GM19023 (cell line): Measurements from ENCODE around the gene PKP3.
"Not testable (repeated sequence)": the region's sequence is repeated elsewhere in the genome, so short reads cannot be mapped to it uniquely, and the experiment has no call there.

ENCODE experiments used
- ATAC-seq: cut with Tn5 transposase; IDR thresholded peaks from one replicate; pipeline ENCODE4 v1.9.1; 2021; ENCODE audit warnings: mild to moderate bottlenecking, moderate library complexity; ENCODE audit not compliant: unreplicated experiment

The PKP3 gene

GRCh38 chr11:408154-409007 lies 14.4 kb downstream of the PKP3 start:
- no peak for ATAC-seq

- no peak for ATAC-seq
Measured at GRCh38 chr11:409008-409599, 15.1 kb downstream of the PKP3 start.

DNA sequence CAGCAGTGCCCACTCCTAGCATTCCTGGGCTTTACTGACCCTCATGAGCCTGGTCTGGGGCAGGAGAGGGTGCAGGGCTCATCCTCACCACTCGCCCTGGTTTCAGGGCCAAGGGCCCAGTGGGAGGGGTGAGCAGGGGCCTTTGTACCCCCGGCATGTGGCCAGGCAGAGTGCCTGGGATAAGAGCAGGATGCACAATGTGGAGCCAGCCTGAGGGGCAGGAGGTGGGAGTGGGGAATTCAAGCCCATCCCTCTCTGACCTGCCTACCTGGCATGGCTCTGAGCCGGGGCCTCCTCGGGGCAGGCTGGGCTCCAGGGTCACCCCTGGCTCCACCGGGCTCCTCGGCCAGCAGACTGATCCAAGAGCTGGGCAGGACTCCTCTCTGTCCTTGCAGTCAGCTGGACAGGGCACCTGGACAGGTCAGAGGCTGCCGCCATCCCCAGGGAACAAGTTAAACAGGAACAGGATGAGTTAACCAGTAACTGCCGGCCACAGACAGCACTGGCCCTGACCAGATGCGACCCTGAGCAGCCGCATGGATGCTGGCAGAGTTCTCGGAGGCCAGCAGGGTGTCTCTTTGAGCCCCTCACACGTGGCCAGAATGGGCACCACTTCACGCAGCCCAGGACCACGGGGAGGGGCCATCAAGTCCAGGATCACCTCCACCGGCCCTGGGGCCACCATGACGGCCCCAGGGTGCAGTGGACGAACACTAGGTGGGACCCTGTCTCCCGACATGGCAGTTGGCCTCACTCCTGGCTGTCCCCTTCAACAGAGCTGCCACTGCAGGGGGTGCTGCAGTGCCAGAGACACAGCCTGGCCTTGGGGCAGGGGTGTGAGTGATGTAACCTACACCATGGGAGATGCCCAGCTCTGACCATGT lies 15.8 kb downstream of the PKP3 start:
- ATAC-seq = no peak

- not testable (repeated sequence) for ATAC-seq
Measured at GRCh38 chr11:410711-411110, 16.7 kb downstream of the PKP3 start.

GRCh38 chr11:411520-411919 lies 17.5 kb downstream of the PKP3 start:
- ATAC-seq = not testable (repeated sequence)

DNA sequence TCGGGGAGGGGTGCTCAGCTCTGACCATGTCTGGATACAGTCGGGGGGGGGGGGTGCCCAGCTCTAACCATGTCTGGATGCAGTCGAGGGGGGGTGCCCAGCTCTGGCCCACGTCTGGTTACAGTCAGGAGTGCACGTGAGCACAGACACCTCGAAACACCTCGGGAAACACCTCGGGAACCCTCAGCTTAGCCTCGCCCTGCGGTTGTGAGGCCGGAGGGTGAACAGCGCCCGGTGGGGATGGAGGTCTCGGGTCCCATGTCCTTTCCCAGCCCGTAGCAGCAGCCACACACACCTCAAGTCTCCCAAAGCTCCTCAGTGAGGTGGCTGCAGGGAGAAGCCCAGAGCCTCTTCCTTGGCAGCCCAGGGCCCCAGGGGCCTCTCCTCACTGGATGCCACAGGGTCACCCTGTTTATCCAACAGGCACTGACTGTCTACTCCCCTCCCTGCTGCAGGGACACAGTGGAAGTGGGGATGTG lies 18.7 kb downstream of the PKP3 start:
- no peak for ATAC-seq

DNA sequence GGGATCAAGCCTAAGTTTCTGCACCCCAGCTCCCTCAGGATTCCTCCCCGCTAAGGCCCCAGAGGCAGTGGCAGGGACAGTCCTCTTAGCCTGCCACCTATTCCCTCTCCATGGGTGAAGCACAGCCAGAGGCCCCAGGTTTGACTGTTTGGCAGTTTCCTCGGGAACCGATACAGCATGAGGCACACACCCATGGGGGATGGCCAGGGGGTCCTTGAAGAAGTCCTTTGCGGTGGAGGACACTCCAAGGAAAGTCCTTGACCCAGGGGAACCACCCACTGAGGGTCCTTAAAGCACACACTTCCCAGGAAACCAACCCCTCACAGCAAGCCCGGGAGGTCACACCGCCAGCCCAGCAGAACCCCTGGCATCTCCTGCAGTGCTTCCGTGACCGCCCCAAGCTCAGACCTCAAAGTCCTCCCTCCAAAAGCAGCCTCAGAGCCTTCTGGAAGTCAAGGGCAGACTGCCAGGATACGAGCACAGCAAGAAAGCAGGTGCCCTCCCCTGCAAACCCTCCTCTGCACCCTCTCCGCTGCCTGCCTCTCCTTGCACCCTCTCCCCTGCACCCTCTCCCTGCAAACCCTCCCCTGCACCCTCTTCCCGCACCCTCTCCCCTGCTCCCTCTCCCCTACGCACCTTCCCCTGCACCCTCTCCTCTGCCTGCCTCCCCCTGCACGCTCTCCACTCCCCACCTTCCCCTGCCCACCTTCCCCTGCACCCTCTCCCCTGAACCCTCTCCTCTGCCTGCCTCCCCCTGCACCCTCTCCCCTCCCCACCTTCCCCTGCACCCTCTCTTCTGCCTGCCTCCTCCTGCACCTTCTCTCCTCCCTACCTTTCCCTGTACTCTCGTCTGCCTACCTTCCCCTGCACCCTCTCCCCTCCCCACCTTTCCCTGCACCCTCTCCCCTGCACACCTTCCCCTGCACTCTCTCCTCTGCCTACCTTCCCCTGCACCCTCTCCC lies 19.4 kb downstream of the PKP3 start:
- ATAC-seq = no peak

- no peak for ATAC-seq
Measured at GRCh38 chr11:414318-414857, 20.4 kb downstream of the PKP3 start.

GRCh38 chr11:415640-416041 lies 21.6 kb downstream of the PKP3 start:
- ATAC-seq = no peak

DNA sequence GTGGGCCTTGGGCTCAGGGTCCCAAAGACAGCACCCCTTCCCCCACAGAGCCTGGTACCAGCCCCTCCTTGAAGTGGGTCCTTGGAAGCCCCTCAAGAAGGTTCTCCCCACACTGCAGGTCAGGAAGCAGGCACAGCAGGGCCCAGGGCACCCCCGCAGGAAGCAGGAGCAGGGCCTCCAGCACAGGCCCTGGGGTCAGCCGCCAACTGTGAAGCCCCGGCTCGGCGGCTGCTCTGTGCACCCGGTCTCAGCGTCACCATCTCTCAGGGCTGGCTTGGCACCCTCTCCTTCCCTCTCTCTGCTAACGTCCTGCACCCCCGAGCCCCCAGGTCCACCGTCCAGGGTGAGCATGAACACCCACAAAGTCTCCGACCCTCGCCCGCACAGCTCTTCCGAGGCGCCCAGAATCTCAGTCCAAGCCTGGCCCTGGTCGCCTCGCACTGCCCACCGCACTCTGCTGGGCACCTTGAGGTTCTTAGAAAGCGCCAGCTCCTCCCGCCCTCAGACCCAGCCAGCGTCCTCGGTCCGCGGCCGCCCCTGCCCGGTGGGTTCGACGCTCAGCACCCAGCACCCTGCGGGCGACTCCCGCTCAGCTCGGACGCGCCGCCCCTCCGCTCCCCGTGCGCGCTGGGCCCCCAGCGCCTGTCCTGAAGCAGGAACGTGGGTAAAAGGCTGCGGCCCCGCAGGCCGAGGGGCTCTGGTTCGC lies 22.2 kb downstream of the PKP3 start:
- no peak for ATAC-seq

DNA sequence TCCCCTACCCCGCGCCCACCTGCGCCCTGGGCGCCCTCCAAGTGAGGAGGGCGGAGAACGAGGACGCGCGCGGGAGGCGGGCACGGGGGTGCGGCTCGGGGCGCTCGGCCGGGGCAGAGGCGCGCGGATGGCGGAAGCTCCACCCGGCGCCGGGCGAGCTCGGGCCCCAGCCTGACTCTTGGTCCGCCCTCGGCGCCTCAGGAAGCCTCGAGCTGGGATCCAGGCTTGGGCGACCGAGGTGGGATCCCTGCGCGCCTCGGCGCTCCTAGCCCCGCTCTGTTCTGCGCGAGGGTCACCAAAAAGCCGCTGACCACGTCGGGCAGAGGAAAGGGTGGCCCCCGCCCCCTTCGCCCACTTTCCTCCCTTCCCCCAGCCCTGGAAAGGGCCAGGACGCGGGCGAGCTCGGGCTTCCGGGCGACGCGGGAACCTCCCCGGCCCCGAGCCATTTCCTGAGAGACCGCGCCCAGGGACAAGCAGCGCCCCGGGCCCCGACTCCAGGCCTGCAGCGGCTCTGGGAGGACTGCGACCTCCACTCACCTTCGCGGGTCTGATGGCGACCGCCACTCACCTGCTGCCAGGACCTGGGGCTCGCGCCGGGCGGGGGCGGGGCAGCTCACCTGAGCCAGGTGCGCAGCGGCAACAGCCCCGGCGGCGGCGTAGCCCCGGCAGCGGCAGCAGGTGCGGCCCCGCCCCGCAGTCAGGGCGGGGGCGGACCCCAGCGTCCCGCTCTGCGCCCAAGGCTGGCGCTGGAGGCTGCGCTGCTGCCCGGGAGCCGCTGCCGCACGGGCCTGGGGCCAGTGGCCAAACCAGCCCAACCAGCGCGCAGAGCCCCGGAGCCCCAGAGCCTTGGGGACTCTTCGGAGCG lies 23.0 kb downstream of the PKP3 start:
- no peak for ATAC-seq

DNA sequence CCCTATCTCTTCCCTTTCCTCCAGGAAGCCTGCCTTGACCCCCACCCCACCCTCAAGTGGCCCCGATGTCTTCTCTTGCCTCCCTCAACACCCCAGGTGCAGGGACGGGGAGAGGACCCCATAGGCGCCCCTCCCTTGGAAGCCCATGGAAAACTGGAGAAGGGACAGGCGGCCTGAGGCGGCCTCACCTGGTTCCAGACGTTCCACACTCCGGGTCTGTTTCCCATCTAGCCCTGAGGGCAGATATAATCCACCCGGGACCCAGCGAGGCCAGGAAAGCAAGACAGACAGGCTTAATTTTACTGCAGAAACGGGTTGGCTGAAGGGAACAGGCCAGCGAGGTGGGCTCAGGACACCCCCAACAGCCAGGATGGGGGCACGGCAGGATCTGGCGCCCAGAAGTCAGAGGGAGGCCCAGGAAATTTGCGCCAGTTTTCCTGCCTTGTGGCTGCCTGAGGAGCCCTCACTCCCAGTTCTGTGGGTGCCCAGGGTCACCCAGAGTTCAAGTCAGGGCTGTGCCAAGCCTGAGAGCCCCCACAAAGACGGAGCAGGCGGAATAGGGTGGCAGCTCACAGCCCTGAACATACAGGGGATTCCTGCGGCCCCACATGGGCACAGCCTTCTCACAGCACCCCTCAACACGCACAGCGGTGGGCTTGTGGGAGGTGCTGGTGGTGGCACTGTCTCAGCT lies 23.8 kb downstream of the PKP3 start:
- ATAC-seq = no peak

DNA sequence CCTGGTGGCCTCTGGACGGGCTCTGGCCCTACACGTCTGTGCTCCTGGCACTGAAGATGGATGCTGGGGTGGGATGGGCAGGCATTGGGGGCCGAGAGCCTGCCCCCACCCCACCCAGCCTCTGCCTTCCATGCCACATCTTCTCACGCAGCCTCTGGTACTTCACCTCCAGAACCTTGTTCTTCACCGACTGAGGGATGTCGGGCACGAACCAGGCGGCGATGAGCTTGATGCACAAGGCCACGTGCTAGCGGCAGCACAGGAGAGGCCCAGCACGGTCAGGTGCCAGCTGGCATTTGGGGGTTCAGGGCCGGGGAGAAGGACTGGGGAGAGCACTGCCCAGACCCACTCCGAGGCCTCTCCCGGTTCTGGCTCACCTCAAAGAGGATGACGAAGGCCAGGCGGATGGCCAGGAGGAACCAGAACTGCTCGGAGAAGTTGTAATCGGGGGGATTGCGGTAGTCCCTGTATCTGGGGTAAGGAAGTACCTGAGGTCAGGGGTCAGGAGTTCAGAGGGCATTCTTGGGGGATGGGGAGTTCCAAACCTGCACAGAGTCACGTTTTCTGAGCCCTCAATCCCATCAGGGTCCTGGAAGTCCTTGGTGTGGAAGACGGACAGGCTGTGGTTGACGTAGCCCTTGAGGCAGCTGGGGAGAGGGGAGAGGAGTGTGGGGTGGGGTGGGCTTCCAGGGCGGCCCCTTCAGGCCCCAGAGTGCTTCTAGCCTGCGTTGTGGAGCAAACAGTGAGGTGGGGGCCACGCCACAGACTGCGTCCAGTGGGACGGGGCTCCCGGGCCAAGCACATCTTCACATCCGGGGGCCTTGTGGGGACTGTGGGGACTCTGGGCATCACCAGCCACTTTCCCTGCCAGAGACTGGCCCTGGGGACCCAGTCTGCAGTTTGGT lies 24.6 kb downstream of the PKP3 start:
- ATAC-seq = no peak

DNA sequence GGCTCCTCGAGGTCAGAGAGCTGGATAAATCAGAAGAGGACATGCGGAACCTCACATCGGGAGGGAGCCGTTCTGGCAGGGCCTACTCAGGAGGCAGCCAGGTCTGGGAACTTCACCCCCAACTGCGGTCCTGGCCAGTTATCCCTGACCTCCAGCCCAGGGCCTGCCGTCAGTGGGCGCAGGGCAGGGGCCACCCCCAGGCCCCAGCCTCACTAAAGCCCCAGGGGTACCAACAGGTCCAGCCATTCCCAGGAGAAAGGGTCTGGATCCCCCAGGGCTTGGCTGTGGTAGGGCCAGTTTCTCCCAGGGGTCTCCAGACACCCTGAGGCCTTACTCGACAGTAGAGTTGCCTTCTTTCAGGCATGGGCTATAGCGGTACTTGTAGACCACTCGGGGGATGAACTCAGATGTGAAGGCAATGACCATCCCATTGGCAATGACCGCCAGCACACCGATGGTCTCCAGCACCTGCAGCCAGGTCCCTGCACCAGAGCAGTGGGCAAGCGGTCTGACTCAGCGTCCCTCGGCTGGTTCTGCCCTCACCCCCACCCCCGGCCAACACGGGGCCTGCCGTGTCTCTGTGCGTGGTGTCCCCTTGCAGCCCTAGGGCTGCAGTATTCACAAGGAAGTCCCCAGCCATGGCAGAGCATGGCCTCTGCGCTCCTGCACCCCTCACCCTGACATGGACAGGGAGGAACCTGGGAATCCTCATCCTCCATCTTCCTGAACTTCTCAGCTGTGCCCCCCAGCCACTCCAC lies 25.4 kb downstream of the PKP3 start:
- no peak for ATAC-seq

DNA sequence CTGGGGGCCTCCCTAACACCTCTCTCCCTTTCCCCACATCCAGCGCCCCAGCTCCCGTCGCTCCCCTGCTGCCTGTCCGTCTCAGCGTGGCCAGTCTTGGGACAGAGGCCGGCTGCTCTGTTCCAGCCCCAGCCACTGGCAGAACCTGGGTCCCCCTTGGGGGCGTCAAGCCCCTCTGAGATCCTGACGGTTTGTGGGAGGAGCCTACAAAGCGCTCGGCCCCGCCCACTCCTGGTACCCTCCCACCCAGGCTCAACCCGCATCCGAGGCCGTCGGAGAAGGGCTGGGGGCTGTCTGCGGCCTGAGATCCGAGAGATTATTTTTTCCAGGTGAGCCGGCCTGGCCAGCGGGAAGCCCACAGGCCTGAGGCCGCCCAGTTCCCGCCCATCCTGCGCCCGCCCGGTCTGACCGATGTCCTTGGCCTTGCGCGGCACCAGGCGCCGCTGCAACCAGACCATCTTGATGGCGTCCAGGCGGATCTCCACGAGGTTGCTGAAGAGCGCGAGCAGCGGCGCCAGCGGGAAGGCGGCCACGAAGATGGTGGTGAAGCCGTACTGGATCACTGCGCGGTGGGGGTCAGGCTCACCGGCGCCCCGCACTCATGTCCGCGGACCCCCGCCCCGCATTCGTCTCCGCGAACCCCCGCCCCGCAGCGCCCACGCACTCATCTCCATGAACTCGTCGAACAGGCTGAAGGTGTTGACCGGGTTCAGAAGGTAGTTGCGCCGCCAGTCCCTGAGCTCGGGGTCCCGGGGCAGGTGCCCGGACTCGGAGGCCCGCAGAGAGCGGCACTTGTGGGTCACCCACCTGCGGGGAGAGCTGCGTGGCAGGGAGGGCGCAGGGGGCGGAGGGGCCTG lies 26.3 kb downstream of the PKP3 start:
- ATAC-seq = no peak
